TTC549 (cell line): ENCODE results near the gene TIRAP.
A peak's percentile ranks its signal among the peaks of the same experiment; 100 is the strongest.
"Not testable (repeated sequence)": the region's sequence is repeated elsewhere in the genome, so short reads cannot be mapped to it uniquely, and the experiment has no call there.

Source experiments
- FAIRE-seq: peaks from 2 replicates; lab custom pipeline; 2012; peaks lifted over from hg19 to GRCh38; lab: Jason Lieb, UNC

TIRAP gene, protein sequence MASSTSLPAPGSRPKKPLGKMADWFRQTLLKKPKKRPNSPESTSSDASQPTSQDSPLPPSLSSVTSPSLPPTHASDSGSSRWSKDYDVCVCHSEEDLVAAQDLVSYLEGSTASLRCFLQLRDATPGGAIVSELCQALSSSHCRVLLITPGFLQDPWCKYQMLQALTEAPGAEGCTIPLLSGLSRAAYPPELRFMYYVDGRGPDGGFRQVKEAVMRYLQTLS

GRCh38 chr11:126282736-126283591 is at the start of gene TIRAP:
Gene TIRAP (plus strand): TSS chr11:126283093. CDS start chr11:126290895, 7,802 bp downstream.
- no peak for FAIRE-seq

GRCh38 chr11:126233391-126233790 is 49.5 kb upstream of the TIRAP start:
- no peak for FAIRE-seq

DNA sequence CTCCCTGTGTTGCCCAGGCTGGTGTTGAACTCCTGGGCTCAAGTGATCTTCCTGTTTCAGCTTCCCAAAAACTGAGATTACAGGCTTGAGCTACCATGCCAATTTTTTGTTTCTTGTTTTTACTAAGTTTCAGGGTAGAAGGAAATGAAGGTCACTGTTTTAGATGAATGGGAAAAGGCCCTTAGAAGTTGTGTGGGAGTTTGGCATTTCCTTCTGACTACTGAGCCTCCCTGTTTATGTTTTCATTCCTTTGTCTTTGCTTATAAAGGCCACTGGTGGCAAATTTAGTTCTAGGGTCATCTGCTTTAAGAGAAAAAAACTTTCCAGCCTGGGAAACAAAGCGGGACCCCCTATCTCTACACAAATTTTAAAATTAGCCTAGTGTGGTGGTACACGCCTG is 36.3 kb upstream of the TIRAP start:
- FAIRE-seq = no peak

GRCh38 chr11:126253265-126253664 is 29.6 kb upstream of the TIRAP start:
- FAIRE-seq = no peak

DNA sequence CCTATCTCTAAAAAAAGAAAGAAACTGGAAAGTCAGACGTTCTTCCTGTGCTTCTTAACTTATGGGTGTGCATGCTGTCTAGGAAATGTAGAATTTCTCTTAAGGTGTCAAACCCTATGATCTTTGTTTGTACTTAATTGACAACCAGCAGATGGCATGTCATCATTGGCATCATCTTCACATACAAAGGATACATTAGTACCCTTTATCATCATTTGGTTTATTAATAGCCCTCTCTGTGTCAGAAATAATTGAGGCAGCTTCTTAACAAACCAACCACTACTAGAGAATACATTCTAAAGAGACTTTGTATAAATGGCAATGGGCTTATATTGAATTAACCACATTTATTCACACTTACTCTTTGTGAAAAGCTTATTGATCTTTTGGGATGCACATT is 28.1 kb upstream of the TIRAP start:
- no peak for FAIRE-seq

- FAIRE-seq = not testable (repeated sequence)
These were observed 27.4 kb upstream of the TIRAP start for GRCh38 chr11:126255507-126255906.

DNA sequence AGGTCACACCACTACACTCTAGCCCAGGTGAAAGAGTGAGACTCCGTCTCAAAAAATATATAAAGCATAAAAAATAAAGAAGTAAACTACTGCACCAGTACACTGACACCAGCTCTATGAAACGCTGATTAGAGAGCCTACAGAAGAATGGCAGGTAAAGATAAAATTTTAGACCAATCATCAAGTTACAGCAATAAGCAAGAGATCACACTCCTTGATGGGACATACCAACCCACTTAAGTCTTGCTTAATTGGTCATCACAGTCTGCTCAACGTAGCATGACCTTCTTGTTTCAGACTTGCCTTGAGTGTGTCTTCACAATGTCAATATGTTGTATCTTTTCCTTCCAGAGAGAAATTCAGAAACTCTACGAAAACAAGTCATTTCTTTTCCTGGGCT is 26.7 kb upstream of the TIRAP start:
- no peak for FAIRE-seq

GRCh38 chr11:126257144-126257543 is 25.7 kb upstream of the TIRAP start:
- no peak for FAIRE-seq

DNA sequence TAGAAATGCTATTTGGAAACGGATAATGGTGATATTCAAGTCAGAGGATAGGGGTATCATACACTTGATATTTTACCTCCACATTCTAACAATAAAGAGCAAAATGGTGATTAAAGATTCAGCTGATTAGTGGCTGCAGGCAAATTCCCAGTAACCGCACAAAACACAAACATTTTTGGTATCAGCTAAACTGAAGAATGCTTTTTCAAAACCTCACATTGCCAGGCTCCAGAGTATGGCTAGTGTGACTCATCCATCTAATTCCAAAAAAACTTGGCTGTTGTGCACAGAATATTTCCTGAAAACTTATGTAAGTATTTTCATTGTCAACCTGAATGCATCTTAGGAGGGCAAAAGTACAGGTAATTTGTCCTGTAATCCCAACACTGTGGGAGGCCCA is 25.1 kb upstream of the TIRAP start:
- no peak for FAIRE-seq

DNA sequence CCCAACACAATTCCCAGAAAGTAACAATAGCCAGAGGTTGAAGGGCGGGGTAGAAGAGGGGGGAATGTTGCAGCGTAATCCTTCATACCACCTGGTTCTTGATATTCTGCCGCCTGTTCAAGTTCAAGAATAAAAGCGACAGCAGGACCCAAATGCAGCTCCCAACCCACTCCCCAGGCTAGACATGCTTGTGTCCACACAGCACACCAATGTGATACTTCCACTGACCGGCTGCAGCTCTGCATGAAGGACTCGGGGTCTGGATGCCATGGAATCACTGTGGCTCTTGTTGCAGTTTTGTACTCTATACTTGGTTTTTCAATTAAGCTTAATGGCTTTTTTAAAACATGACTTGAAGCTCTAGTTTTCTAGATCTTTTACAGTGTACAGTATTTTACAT is 20.7 kb upstream of the TIRAP start:
- no peak for FAIRE-seq

- FAIRE-seq = no peak
These were observed 19.4 kb upstream of the TIRAP start for GRCh38 chr11:126263489-126263888.

GRCh38 chr11:126265811-126266210 is 17.1 kb upstream of the TIRAP start:
- FAIRE-seq = no peak

DNA sequence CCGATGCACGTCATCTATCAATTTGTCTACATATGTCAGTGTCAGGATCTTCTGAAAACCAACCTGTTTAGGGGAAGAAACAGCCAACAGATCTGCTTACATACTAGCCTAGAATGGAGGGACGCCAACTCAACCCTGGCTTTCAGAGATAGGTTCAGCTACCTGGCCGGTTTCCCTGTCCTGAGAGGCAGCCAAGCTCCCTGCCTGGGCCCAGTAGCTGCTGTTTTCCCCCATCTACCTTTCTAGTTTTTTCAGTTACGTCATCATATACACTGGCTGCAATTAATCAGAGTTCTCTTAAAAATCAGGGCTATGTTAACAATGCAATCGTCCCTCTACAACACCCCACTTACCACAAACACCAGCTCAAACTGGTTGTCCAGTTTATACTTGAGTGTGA is 15.2 kb upstream of the TIRAP start:
- FAIRE-seq = no peak

GRCh38 chr11:126268361-126268707 is 14.6 kb upstream of the TIRAP start:
- FAIRE-seq = no peak

DNA sequence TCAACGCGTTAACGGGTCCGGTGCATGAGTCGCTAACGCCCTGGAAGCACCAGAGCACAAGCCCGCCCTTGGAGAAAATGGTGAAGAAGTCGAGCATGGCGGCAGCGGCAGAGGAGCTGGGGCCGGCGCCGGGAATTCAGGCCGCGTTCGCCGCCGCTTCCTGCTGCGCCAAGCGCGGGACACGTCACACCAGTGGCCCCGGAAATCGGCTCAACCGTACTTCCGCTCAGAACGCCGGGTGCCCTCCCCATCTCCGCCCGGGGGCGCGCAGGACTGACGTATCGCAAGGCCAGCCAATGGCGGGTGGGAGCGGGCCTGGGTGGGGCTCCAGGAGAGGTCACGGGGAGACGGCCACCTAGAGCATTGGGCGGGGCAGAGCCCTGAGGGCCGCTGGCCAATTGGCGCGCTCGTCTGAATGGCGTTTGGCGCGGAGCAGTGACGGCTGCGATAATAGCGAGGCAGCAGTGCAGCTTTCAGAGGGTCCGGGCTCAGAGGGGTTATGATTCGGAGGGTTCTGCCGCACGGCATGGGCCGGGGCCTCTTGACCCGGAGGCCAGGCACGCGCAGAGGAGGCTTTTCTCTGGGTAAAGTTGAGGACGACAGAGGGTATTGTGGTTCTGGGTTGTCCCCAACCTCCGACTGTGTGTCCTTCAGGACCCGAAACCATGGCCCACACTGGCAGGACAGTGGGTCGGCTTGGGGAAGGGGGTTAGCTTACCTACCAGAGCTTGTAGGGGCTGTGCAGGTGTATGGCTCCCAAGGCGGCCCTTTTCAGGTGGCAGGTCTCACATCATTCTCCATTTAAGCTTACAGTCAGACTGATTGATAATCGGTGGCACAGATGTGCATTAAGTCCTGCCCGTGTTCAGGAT is 13.9 kb upstream of the TIRAP start, which contains the start of the genes FOXRED1 and SRPRA:
TSS of gene FOXRED1 (plus strand) at position 447 of the 872 bp plus-strand sequence. CDS start at position 500, 53 bp downstream.
TSS of gene SRPRA (minus strand) at position 188 of the 872 bp plus-strand sequence. CDS start at position 97, 91 bp downstream.
- peak; percentile 79 for FAIRE-seq

- FAIRE-seq = no peak
These were observed 5.6 kb upstream of the TIRAP start for GRCh38 chr11:126277322-126277721.

DNA sequence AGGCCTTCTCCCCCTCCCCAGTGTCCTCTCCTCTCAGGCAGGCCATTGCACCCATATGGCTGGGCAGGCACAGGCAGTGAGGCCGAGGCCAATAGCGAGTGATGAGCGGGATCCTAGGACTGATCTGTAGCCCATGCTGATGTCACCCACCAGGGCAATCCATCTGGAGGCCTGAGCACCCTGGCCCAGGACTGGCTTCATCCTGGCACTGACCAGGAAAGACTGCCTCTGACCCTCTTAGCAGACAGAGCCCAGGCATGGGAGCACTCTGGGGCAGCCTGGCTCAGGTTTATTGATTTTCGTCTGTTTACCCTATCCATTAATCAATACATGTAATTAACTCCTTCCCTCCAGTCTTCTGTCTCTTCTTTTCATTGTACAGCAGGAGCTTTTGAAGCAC is 5.1 kb upstream of the TIRAP start:
- no peak for FAIRE-seq

GRCh38 chr11:126279191-126279590 is 3.7 kb upstream of the TIRAP start:
- no peak for FAIRE-seq

DNA sequence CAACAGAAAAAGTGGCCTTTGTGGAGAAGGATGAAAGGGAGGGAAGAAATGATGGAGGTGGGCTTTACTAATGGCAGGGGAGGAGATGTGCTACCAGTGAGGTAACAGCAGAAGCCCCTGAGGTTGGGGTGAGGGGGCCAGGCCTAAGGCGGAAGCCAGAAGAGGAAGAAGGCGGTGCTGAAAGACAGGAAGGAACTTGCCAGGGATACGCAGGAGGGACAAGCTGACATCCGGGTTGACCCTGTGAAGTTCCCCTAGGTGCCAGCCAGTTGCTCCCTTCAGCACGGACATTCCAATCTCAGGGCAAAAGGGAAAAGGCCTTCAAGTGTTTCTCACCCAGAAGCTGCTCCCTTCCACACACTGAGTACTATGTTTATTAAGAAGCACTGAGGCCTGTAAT is 2.3 kb upstream of the TIRAP start:
- FAIRE-seq = no peak

DNA sequence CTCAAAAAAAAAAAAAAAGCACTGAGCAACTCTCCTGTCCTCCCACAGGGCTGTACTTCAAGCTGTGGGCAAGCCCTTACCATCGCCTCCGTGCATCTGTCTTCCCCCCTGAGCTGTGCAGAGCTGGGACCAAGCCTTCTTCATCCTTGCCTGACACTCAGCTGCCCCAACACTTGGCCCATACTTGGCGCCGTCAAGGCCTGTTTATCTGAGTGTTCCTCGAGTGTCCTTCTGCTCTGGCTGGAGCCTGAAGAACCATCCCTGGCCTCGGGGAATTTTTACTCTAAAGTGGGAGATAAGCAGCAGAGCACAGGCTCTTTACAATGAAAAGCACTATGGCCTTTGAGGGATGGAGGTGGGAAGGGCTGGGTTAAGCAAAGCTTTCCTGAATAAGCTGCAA is 1.6 kb upstream of the TIRAP start:
- no peak for FAIRE-seq

- FAIRE-seq = no peak
These were observed 1.2 kb upstream of the TIRAP start for GRCh38 chr11:126281666-126282175.

- FAIRE-seq = no peak
These were observed 545 bp upstream of the TIRAP start for GRCh38 chr11:126282361-126282735.

- FAIRE-seq = no peak
These were observed 1.9 kb downstream of the TIRAP start for GRCh38 chr11:126284829-126285228.
